ENCODE measurements around the gene ZNF614.

DNA sequence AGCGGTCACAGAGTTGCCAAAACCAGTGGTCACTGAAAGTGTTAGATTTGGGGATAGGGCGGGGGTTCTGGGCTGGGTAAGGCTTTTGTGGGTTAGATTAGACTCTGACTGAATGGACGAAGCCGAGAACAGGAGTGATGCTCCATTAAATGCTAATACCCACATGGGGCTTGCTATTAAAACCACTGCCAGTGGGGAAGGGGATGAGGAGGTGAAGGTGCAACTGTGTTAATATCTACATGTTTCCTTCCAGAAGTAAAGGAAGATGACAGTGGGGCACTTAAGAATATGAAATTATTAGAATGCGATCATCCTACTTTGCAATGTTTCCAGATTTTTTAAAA is 573 bp upstream of the ZNF614 start:
- TF ChIP-seq, protein P1, sequence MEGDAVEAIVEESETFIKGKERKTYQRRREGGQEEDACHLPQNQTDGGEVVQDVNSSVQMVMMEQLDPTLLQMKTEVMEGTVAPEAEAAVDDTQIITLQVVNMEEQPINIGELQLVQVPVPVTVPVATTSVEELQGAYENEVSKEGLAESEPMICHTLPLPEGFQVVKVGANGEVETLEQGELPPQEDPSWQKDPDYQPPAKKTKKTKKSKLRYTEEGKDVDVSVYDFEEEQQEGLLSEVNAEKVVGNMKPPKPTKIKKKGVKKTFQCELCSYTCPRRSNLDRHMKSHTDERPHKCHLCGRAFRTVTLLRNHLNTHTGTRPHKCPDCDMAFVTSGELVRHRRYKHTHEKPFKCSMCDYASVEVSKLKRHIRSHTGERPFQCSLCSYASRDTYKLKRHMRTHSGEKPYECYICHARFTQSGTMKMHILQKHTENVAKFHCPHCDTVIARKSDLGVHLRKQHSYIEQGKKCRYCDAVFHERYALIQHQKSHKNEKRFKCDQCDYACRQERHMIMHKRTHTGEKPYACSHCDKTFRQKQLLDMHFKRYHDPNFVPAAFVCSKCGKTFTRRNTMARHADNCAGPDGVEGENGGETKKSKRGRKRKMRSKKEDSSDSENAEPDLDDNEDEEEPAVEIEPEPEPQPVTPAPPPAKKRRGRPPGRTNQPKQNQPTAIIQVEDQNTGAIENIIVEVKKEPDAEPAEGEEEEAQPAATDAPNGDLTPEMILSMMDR (IDR thresholded peaks at IDR 0.05; ENCODE audit: insufficient read depth, low read depth, low read length), result no peak
- TF ChIP-seq EZH2 (IDR thresholded peaks at IDR 0.05; ENCODE audit: insufficient read depth, low read length), result no peak
